Endothelial cell of umbilical vein (primary cell): ENCODE data around the gene NMNAT3. TPM values are rescaled to one million over a fixed set of nuclear protein-coding genes. Genes with fewer than 3 reads are reported as not detected.

Experiments
- BruUV-seq: library from RNA; stranded (reverse); fragments of 400-500 nt; replicated peaks from 2 replicates; lab custom pipeline; 2021; lab: Mats Ljungman, UMichigan
- CTCF ChIA-PET: fragments of 300-600, 350-600 bp; sonication (Branson Sonifier 250); formaldehyde crosslinking; loops from one replicate; lab custom pipeline; 2021; ENCODE audit warnings: antibody characterized with exemption, inconsistent platforms; lab: Charles Lee
- POLR2A ChIA-PET: fragments of 300-600, 350-600 bp; sonication (Branson Sonifier 250); formaldehyde crosslinking; loops from one replicate; lab custom pipeline; 2021; ENCODE audit warnings: antibody characterized with exemption, inconsistent platforms; lab: Charles Lee
- DNase-seq: peaks from one replicate; pipeline ENCODE4 v3.0.0-alpha.2; 2011; ENCODE audit warnings: low read depth, low spot score
- FAIRE-seq: peaks from 2 replicates; lab custom pipeline; 2011; peaks lifted over from hg19 to GRCh38; lab: Jason Lieb, UNC
- H2AFZ ChIP-seq: 2 replicates; pipeline ENCODE4 v1.6.0; 2012; ENCODE audit warnings: low read depth, low read length, control low read depth, inconsistent platforms
- H3K27ac ChIP-seq: 2 replicates; pipeline ENCODE4 v1.5.1; 2011; ENCODE audit warnings: low read depth, mild to moderate bottlenecking, control low read depth, low read length, moderate library complexity; ENCODE audit not compliant: insufficient read depth
- H3K27me3 ChIP-seq, 2 experiments: 2 replicates each; pipeline versions ENCODE4 v1.6.0 to v1.6.1; 2011; ENCODE audit warnings: low read length in 2 of 2, mixed read lengths in 1 of 2; ENCODE audit not compliant: control insufficient read depth in 2 of 2, insufficient read depth in 2 of 2
- H3K36me3 ChIP-seq, 2 experiments: 2 replicates in 1 of 2; 3 replicates in 1 of 2; pipeline ENCODE4 v1.5.1; 2011; ENCODE audit warnings: low read length in 2 of 2, mild to moderate bottlenecking in 1 of 2, moderate library complexity in 1 of 2; ENCODE audit not compliant: control insufficient read depth in 2 of 2, insufficient read depth in 2 of 2; ENCODE audit errors: extremely low read depth in 1 of 2
- H3K4me1 ChIP-seq: 3 replicates; pipeline ENCODE4 v1.5.1; 2011; ENCODE audit warnings: mild to moderate bottlenecking, low read length; ENCODE audit not compliant: control insufficient read depth, insufficient read depth; ENCODE audit errors: extremely low read depth
- H3K4me2 ChIP-seq: 2 replicates; pipeline ENCODE4 v1.6.1; 2011; ENCODE audit warnings: low read length, control low read depth, mixed read lengths; ENCODE audit not compliant: insufficient read depth
- H3K4me3 ChIP-seq, 3 experiments: fragments of 200-600 bp in 1 of 3; sonication (generic), shearing (Covaris generic) in 1 of 3; replicated peaks in 1 of 3; 2 replicates each; pipeline ENCODE4 v1.5.1; 2011 to 2016; ENCODE audit warnings: control low read depth in 3 of 3, low read length in 3 of 3, mild to moderate bottlenecking in 2 of 3, inconsistent platforms in 1 of 3, low read depth in 1 of 3, moderate library complexity in 1 of 3; ENCODE audit not compliant: insufficient read depth in 1 of 3
- H3K79me2 ChIP-seq: 2 replicates; pipeline ENCODE4 v1.6.0; 2012; ENCODE audit warnings: low read length, inconsistent platforms; ENCODE audit not compliant: control insufficient read depth, insufficient read depth
- H3K9ac ChIP-seq: replicated peaks from 2 replicates; pipeline ENCODE3; 2011; ENCODE audit warnings: low read length, control low read depth; ENCODE audit not compliant: insufficient read depth; ENCODE audit errors: extremely low read depth
- H3K9me1 ChIP-seq: replicated peaks from 3 replicates; pipeline ENCODE4 v1.6.0; 2011; ENCODE audit warnings: mild to moderate bottlenecking, low read length; ENCODE audit not compliant: control insufficient read depth, insufficient read depth; ENCODE audit errors: extremely low read depth
- H3K9me3 ChIP-seq: replicated peaks from 2 replicates; pipeline ENCODE4 v1.5.1; 2012; ENCODE audit warnings: low read length, inconsistent platforms; ENCODE audit not compliant: control insufficient read depth, insufficient read depth
- H4K20me1 ChIP-seq: replicated peaks from 2 replicates; pipeline ENCODE3; 2011; ENCODE audit warnings: mild to moderate bottlenecking, low read length; ENCODE audit not compliant: control insufficient read depth, insufficient read depth; ENCODE audit errors: extremely low read depth
- CTCF ChIP-seq, 2 donors: IDR thresholded peaks; 1 replicate in 1 of 2; 2 replicates in 1 of 2; pipeline ENCODE4 v1.5.1; 2011; ENCODE audit warnings: low read length in 2 of 2, mild to moderate bottlenecking in 2 of 2, moderate library complexity in 2 of 2, control low read depth in 1 of 2, inconsistent platforms in 1 of 2, low read depth in 1 of 2; ENCODE audit not compliant: insufficient read depth in 1 of 2; ENCODE audit errors: extremely low read depth in 1 of 2
- EZH2 ChIP-seq: IDR thresholded peaks from 2 replicates; pipeline ENCODE4 v1.6.1; 2012; ENCODE audit warnings: borderline replicate concordance, low read depth, mild to moderate bottlenecking, moderate library complexity, low read length, inconsistent platforms; ENCODE audit not compliant: severe bottlenecking
- FOS ChIP-seq: IDR thresholded peaks from 2 replicates; pipeline ENCODE4 v1.6.1; 2011; ENCODE audit warnings: mild to moderate bottlenecking, low read length, moderate library complexity, borderline replicate concordance; ENCODE audit not compliant: insufficient read depth
- GATA2 ChIP-seq: IDR thresholded peaks from 2 replicates; pipeline ENCODE4 v1.7.0; 2011; ENCODE audit warnings: low read depth, mild to moderate bottlenecking, moderate library complexity, mixed read lengths, low read length; ENCODE audit not compliant: insufficient read length, insufficient read depth
- JUN ChIP-seq: IDR thresholded peaks from 2 replicates; pipeline ENCODE4 v1.6.1; 2011; ENCODE audit warnings: borderline replicate concordance, low read depth; ENCODE audit not compliant: insufficient read length, insufficient read depth
- MAX ChIP-seq: IDR thresholded peaks from 2 replicates; pipeline ENCODE4 v1.6.1; 2011; ENCODE audit not compliant: insufficient read depth, insufficient read length
- MYC ChIP-seq: IDR thresholded peaks from one replicate; pipeline ENCODE4 v1.6.1; 2011; ENCODE audit warnings: mild to moderate bottlenecking, low read depth, low read length
- POLR2A ChIP-seq: IDR thresholded peaks from 2 replicates; pipeline ENCODE4 v1.6.1; 2012; ENCODE audit warnings: low read depth, mild to moderate bottlenecking, control low read depth, low read length
- POLR2AphosphoS5 ChIP-seq: IDR thresholded peaks from 2 replicates; pipeline ENCODE4 v1.6.1; 2012; ENCODE audit warnings: low read depth, mild to moderate bottlenecking, control low read depth, low read length, moderate library complexity; ENCODE audit not compliant: insufficient read depth
- dilution Hi-C: fragments of 300-500 bp; cut with MboI; formaldehyde crosslinking; loops from one replicate; pipeline ENCODE4 v1.15.0; 2019; ENCODE audit warnings: low sequenced_read_pairs; ENCODE audit not compliant: extremely low pct_ligation_motif_present
- intact Hi-C: fragments of 100-400 bp; cut with micrococcal nuclease; formaldehyde crosslinking; loops from one replicate; pipeline ENCODE4 v1.10.0; 2022
- polyA plus RNA-seq, 4 experiments: library from polyadenylated mRNA; depleted of rRNA in 3 of 4; stranded (reverse) in 3 of 4; unstranded in 1 of 4; fragments of >200 nt; gene quantifications; 2 replicates each; pipeline versions ENCODE4 v1.2.1 to v1.2.3, GENCODE V29; 2011 to 2012; ENCODE audit warnings: missing spikeins in 1 of 4
- total RNA-seq: library from RNA; stranded (reverse); gene quantifications from 2 replicates; pipeline ENCODE4 v1.2.3, GENCODE V29; 2021

The NMNAT3 gene
- total and polyA plus RNA-seq, 2 donors (not counting 3 experiments of a cell fraction or from before 2014, with no cell fraction given), result 0.59 to 0.60 TPM

GRCh38 chr3:139679220-139679775 lies 1.5 kb upstream of the NMNAT3 start:
- no peaks in the 10 kb centered on the region for H3K9me1 ChIP-seq
- FAIRE-seq (no peak), DNase-seq (no peak)
- no TSS peak for BruUV-seq
- H3K79me2 ChIP-seq, result no peaks in the 10 kb centered on the region
- no peaks in the 10 kb centered on the region for H3K36me3 ChIP-seq
- no peak overlapping the region for H3K4me3 ChIP-seq
- ChIA-PET POLR2A (no interaction called here), CTCF (no interaction called here)
- H3K27ac ChIP-seq, result no peak overlapping the region
- H2AFZ ChIP-seq, result no peak overlapping the region
- dilution Hi-C loops, result no loop called here
- TF ChIP-seq JUN, result no peak
- no peak for TF ChIP-seq EZH2
- no peak for TF ChIP-seq GATA2
- TF ChIP-seq MYC, result no peak
- TF ChIP-seq POLR2A, result no peak
- no peak for TF ChIP-seq CTCF (IDR thresholded peaks at IDR 0.05; ENCODE audit: extremely low read depth in 1 of 2, insufficient read depth in 1 of 2, low read depth in 1 of 2, low read length in 2 of 2)
- TF ChIP-seq FOS, result no peak
- no peak for TF ChIP-seq POLR2AphosphoS5
- TF ChIP-seq MAX, result no peak
- intact Hi-C loops, result loop anchor here (5.0 to 10.0 kb wide), 2 partner anchors 142 to 254 kb away; partner anchors contain the start of gene RBP1
- no peak overlapping the region for H3K4me2 ChIP-seq
- H3K9ac ChIP-seq, result no peak overlapping the region
- H4K20me1 ChIP-seq, result no peaks in the 10 kb centered on the region
- no peaks in the 10 kb centered on the region for H3K9me3 ChIP-seq
- no peaks in the 10 kb centered on the region for H3K27me3 ChIP-seq
- H3K4me1 ChIP-seq, result no peaks in the 10 kb centered on the region
